ENCODE results near the gene PSMD11.

DNA sequence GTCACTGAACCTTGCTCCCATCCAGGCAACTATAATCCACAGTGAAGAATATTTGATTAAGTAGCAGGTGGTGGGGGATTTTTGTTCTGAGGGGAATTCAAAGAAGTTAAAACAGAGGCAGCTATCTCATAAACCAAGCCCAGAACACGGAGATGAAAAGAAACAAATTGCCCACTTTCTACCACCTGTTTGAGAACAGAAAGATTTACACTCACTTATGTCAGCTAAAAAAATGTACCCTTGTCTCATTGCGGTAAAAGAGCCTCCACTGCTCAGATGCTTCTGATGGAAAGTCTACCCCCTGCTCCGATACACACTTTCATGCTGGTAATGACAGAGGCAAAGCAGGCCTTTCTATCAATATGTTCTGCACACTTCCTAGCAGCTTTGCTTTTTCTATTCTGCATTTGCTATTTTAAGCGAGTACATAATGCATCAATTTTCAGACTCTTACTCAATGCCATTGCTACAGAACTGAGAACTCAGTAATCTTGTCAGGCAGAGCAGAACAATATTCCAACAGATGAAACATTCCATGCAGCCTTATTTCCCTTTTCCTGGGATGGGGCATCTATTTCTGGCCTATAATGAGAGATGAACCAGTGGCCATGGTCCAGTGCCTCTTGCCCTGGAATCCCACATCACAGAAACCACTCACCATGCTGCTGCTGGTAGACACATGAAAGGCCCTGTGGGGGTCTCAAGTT, 71.5 kb downstream of the PSMD11 start:
- TF ChIP-seq, protein P1, sequence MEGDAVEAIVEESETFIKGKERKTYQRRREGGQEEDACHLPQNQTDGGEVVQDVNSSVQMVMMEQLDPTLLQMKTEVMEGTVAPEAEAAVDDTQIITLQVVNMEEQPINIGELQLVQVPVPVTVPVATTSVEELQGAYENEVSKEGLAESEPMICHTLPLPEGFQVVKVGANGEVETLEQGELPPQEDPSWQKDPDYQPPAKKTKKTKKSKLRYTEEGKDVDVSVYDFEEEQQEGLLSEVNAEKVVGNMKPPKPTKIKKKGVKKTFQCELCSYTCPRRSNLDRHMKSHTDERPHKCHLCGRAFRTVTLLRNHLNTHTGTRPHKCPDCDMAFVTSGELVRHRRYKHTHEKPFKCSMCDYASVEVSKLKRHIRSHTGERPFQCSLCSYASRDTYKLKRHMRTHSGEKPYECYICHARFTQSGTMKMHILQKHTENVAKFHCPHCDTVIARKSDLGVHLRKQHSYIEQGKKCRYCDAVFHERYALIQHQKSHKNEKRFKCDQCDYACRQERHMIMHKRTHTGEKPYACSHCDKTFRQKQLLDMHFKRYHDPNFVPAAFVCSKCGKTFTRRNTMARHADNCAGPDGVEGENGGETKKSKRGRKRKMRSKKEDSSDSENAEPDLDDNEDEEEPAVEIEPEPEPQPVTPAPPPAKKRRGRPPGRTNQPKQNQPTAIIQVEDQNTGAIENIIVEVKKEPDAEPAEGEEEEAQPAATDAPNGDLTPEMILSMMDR (conservative IDR thresholded peaks at IDR 0.05), result no peak
- TF ChIP-seq ZFX (IDR thresholded peaks at IDR 0.05), result no peak
